RWPE2 (cell line): ENCODE measurements around the gene TIMM22.

ENCODE experiments used
- ATAC-seq: fragments of 200-7000 bp; cut with Tn5 transposase; 3 replicates; pipeline ENCODE4 v1.9.1; 2021; ENCODE audit warnings: low read depth
- DNase-seq: peaks from one replicate; pipeline ENCODE4 v3.0.0-alpha.2; 2020; ENCODE audit warnings: low spot score
- H3K27ac ChIP-seq: fragments of 450-650 bp; 2 replicates; pipeline ENCODE4 v1.5.1; 2017; ENCODE audit warnings: mild to moderate bottlenecking; ENCODE audit not compliant: poor library complexity, severe bottlenecking
- H3K27me3 ChIP-seq: fragments of 250-450 bp; sonication (Bioruptor Pico); 2 replicates; pipeline ENCODE4 v1.5.1; 2021; ENCODE audit warnings: mild to moderate bottlenecking, moderate library complexity; ENCODE audit not compliant: insufficient read depth, poor library complexity, severe bottlenecking
- H3K36me3 ChIP-seq: fragments of 250-450 bp; sonication (Bioruptor Pico); 2 replicates; pipeline ENCODE4 v1.5.1; 2020; ENCODE audit warnings: low read depth, mild to moderate bottlenecking, moderate library complexity
- H3K4me1 ChIP-seq: fragments of 250-450 bp; sonication (Bioruptor Pico); 2 replicates; pipeline ENCODE4 v1.5.1; 2021; ENCODE audit warnings: mild to moderate bottlenecking, moderate library complexity; ENCODE audit not compliant: insufficient read depth, poor library complexity, severe bottlenecking
- H3K4me3 ChIP-seq: fragments of 250-450 bp; sonication (Bioruptor Pico); 2 replicates; pipeline ENCODE4 v1.5.1; 2021; ENCODE audit warnings: mild to moderate bottlenecking, moderate library complexity; ENCODE audit not compliant: severe bottlenecking
- H3K9me3 ChIP-seq: fragments of 250-450 bp; sonication (Bioruptor Pico); 2 replicates; pipeline ENCODE4 v1.5.1; 2021; ENCODE audit warnings: mild to moderate bottlenecking, moderate library complexity; ENCODE audit not compliant: severe bottlenecking
- CTCF ChIP-seq: fragments of 450-650 bp; IDR thresholded peaks from one replicate; pipeline ENCODE4 v1.5.1; 2017; ENCODE audit warnings: mild to moderate bottlenecking, moderate library complexity; ENCODE audit not compliant: poor library complexity, severe bottlenecking

The TIMM22 gene

GRCh38 chr17:1037238-1037879 lies 40.4 kb downstream of the TIMM22 start:
- TF ChIP-seq CTCF: no peak
- no peaks in the 10 kb centered on the region for H3K9me3 ChIP-seq
- H3K4me3 ChIP-seq: no peak overlapping the region
- DNase-seq (no peak), ATAC-seq (no peak; the same call in 2 of the 3 replicates)
- H3K36me3 ChIP-seq: peaks cover 4% of the 10 kb centered on the region; the same call in 1 of the 2 replicates
- no peak overlapping the region for H3K27ac ChIP-seq
- H3K27me3 ChIP-seq: no peaks in the 10 kb centered on the region
- H3K4me1 ChIP-seq: no peaks in the 10 kb centered on the region

- no peak overlapping the region for H3K27ac ChIP-seq
- DNase-seq: no peak
- H3K4me1 ChIP-seq: no peaks in the 10 kb centered on the region
- H3K9me3 ChIP-seq: no peaks in the 10 kb centered on the region
- H3K4me3 ChIP-seq: no peak overlapping the region
- peaks cover 4% of the 10 kb centered on the region; the same call in 1 of the 2 replicates for H3K36me3 ChIP-seq
- TF ChIP-seq CTCF: no peak
- no peaks in the 10 kb centered on the region for H3K27me3 ChIP-seq
- ATAC-seq: no peak
Measured at GRCh38 chr17:1038459-1039122, 41.7 kb downstream of the TIMM22 start.

GRCh38 chr17:1039123-1039507 lies 42.2 kb downstream of the TIMM22 start:
- Histone ChIP-seq H3K4me1 (no peaks in the 10 kb centered on the region), H3K4me3 (no peak overlapping the region), H3K36me3 (peaks cover 4% of the 10 kb centered on the region; the same call in 1 of the 2 replicates), H3K9me3 (no peaks in the 10 kb centered on the region), H3K27me3 (no peaks in the 10 kb centered on the region), H3K27ac (no peak overlapping the region)
- ATAC-seq (no peak), DNase-seq (no peak)
- TF ChIP-seq CTCF: no peak

- H3K36me3 ChIP-seq: peaks cover 4% of the 10 kb centered on the region; the same call in 1 of the 2 replicates
- H3K27ac ChIP-seq: no peak overlapping the region
- DNase-seq (no peak), ATAC-seq (no peak)
- no peaks in the 10 kb centered on the region for H3K9me3 ChIP-seq
- no peaks in the 10 kb centered on the region for H3K27me3 ChIP-seq
- no peak for TF ChIP-seq CTCF
- H3K4me1 ChIP-seq: no peaks in the 10 kb centered on the region
- no peak overlapping the region for H3K4me3 ChIP-seq
Measured at GRCh38 chr17:1039511-1040215, 42.7 kb downstream of the TIMM22 start.
